Vagina (tissue), 2 donors: Measurements from ENCODE around the gene MPG.

Source experiments
- POLR2A ChIP-seq, 2 donors: fragments of 450-650 bp; IDR thresholded peaks; one replicate each; pipeline ENCODE4 v1.6.1; 2017; ENCODE audit warnings: antibody characterized with exemption in 2 of 2, mild to moderate bottlenecking in 2 of 2, moderate library complexity in 2 of 2
- POLR2AphosphoS5 ChIP-seq, 2 donors: sonication (generic); formaldehyde crosslinking; IDR thresholded peaks; one replicate each; pipeline ENCODE4 v1.9.0; 2017; ENCODE audit warnings: antibody characterized with exemption in 2 of 2, mild to moderate bottlenecking in 2 of 2, low read depth in 1 of 2; ENCODE audit not compliant: insufficient read depth in 1 of 2

DNA sequence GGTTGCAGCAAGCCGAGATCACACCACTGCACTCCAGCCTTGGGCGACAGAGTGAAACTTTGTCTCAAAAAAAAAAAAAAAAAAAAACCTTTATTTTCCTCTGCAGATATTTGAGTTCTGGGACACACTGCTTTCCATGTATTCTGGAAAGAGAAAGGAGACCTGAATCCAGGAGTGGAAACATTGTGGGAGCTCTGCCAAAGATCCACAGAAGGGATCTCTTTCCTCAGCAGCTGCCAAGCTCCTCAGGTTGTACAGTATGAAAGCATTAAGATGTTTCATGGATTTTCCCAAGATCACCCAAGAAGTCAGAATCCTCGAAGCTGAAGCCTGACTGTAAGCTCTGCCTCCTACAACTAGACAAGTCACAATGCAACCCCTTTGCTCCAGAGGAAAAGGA is 47.0 kb downstream of the MPG start:
- TF ChIP-seq POLR2AphosphoS5 (IDR thresholded peaks at IDR 0.05; ENCODE audit: insufficient read depth in 1 of 2, low read depth in 1 of 2) = no peak
- no peak for TF ChIP-seq POLR2A (IDR thresholded peaks at IDR 0.05)
